NCI-H1436 treated with DMSO at 0.1 percent for 48 hours (cell line): Measurements from ENCODE around the gene ANKS1A.

Experiments used
- DNase-seq: peaks from one replicate; lab custom pipeline; 2025; lab: John Stamatoyannopoulos, UW

ANKS1A gene

DNA sequence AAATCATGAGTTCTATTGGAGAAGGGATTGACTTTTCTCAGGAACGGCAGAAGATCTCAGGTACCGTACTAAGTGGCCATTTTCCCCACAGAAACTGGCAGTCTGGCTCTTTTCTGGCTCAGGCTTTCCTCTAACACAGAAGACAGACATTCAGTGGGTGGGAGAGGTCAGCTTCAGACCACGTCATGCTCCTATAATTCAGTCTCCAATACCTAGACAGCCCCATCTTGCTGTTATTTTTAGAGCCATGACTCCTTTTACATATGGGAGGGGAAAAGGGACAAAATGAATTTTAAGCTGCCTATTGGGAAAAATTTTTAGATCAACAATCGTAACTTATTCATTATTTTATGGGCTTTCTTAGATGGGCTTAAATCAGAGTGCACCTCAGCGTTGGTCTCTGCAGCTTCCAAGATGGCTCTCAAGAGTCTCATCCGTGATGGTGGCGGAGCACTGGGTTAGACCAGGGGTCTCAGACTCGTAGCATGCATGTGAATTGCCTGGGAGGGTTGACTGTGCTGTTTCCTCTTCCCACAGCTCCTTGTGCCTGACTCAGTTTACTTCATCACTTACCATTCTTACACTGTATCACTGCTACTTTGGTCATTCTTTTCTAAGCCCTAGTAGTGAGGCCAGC lies 165.2 kb downstream of the ANKS1A start:
- no peak for DNase-seq

DNA sequence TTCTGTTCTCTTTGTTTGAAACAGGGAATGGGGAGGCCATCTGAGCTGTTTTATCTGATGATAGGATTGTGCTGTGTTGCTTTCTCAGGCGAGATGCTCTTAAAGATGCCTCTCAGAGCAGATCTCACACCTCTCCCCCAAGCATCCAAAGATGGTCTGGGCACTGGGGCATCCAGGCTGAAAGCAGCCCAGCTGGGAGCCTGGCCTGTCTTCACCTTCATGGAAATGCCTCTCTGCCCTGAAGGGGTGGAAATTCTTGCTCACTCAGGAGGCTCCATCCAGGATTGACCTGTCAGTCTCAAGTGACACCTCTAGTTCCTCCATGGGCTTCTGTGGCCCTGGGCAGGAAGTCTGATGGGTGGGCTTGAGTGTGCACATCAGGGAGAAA lies 165.7 kb downstream of the ANKS1A start:
- DNase-seq: no peak

DNA sequence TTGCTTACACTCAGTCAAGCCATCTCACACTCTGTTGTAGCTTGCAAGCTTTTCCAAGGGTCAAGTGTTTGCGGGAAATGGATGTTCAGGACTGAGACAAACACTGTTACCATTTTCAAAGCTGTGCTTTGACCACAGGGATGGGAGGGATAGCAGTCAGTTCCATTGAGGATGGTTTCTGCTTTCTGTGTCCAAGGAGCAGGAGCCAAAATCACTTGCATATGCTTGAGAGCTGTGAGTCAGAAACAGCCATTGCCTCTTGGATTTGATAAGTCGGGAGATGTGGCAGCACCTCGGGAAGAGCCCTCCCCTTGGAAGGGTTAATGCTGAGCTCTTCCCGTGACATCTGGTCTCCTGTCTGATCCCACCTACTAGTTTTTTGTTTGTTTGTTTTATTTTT lies 166.8 kb downstream of the ANKS1A start:
- DNase-seq: no peak

DNA sequence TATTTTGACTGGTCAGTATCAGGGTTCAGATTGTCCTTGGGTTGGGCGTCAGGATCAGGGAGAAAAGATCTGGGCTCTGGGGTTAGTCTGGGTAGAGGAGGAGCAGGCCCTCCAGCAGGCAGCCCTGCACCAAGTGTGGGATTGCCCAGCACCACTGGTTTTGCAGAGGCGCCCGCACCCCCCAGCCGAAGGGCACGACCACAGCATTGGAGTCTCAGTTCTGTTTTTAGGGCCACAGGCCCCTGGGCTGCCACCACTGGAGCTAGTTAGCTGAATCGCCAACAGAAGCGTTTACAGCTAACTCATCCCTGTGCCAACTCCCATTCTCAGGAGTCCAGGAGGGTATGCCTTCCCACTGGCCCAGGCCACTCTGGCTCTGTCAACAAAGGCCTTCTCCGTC lies 167.9 kb downstream of the ANKS1A start:
- DNase-seq: no peak

DNA sequence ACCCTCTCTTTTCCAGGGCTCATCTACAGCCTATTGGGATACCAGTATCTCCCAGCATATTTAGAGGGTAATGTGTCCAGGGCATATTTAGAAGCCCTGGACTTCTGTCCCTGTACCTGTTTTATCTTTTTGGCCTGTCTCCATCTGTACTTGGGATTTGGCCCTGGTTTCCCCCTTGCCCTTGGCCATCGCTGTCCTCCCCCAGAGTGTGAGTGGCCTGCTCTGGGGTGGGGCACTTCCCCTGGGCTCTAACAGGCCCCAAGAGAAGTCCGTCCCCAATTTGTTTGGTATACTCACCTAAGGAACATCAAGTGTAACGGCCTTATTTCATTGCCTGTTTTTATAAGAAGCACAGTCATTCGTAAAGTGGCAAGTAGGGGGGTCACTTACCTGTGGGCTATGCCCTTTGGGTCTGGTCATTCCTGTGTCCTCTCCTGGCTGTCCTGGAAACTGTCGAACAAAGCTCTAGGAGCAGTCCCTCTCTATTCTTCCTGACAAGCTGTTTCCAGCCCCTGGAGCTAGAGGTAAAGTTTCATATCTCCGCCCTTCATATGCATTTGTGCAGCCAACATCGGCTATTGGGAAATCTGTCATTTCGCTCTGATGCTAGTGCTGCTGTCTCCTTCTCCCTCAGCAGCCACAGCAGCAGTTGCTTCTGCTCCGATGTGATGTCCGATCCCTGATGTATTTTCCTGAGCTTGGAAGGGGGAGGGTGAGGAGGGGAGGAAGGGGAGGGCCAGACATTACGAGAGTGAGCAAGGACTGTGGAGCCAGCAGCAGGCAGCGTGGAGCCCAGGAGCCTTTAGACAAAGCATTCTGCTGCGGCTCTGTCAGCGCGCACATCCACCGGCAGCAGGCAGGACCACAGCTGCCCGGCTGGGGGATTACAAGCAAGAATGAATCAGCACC lies 168.6 kb downstream of the ANKS1A start:
- no peak for DNase-seq

DNA sequence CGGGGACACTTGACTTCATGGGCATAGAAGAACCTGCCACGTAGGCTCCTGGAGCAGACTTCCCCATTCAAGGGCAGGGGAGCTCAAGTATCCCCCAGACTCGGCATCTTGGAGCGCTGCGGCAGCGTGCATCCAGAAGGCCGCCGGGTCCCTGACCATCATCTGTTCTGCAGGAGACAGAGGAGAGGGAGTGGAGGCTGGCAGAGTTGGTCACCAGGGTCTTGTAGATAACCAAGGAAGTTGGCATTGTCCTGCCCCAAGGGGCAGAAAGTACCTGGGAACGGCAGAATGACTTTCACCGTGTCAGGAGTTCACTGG lies 169.3 kb downstream of the ANKS1A start:
- DNase-seq: no peak

DNA sequence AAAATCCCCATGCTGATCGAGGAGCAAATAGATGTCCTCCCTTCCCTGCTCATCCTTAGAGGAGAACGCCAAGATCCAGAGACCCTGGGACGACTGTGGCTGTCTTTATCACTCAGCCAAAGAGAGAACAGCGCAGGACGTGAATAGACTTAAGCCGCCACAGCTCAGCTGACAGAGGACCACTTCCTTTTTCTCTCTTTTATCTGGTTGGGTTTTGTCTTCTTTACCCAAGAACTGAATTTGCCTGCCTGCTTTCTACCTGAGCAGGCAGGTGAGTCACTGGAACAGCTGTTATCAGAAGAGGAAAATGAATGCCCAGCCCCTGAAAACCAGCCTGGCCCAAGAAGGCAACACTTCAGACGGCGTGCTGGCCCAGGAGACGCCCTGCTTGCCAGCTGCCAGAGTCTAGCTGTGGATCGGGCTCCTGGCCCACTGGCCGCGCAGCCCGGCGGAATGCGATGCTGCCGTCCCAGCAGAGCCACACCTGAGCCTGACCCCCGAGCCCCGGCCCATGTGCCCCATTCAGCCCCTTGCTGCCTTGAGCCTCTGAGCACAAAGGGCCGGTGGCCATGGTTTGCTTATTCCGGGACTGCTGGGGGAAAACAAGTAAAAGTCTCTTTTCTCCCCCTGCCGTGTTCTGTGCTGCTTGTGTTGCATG lies 169.9 kb downstream of the ANKS1A start:
- DNase-seq: no peak

DNA sequence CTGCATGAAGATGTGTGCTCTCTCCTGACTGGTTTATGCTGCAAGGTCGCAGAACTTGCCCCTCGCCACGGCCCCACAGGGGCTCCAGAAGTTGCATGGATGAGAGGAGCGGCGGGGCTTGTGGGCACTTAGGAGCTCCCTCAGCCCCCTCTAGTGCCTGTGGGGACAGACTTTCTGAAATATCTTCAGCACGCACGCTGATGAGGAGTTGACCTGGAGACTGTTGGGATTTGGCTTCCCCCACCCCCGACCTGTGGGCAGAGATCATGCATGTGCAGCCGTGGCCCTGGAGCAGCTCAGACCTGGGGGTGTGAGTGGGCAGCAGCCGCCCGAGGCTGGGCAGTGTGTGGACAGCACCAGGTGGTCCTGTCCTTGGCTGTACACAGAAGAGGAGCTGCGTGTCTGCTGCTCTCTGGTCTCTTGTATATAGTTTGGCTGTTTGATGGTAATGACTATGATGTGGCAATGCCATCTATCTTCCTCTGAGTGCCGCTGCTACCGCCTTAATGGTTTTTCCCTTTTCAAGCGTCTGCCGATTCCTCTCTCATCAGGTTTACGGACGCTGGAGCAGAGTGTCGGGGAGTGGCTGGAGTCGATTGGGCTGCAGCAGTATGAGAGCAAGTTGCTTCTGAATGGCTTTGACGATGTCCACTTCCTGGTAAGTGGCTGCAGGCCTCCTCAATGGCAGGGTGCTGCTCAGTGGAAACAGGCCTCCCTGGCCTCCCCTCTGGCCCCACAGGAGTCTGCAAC lies 170.7 kb downstream of the ANKS1A start:
- no peak for DNase-seq

DNA sequence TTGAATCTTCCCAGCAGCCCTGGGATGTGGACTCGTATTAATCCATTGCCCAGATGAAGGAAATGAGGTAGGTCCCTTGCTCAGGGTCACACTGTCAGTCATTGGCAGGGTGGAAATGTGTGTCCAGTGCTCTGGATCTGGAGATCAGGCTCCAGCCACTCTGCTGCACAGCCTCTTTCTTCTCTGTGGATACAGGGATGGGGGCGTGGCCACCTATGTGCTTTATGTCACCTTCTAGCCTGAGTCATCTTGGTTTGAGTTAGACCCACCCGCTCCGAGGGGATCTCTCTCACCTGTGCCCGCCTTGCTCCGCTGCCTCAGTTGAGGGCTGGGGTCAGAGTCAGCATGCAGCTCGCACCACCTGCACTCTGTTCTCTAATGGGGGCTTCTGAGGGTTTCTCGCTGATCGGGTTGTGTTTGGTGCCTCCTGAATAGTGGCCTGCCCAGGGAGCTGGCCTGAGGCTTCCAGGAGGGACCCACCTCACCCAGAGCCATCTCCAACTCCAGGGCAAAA lies 172.1 kb downstream of the ANKS1A start:
- DNase-seq: no peak

DNA sequence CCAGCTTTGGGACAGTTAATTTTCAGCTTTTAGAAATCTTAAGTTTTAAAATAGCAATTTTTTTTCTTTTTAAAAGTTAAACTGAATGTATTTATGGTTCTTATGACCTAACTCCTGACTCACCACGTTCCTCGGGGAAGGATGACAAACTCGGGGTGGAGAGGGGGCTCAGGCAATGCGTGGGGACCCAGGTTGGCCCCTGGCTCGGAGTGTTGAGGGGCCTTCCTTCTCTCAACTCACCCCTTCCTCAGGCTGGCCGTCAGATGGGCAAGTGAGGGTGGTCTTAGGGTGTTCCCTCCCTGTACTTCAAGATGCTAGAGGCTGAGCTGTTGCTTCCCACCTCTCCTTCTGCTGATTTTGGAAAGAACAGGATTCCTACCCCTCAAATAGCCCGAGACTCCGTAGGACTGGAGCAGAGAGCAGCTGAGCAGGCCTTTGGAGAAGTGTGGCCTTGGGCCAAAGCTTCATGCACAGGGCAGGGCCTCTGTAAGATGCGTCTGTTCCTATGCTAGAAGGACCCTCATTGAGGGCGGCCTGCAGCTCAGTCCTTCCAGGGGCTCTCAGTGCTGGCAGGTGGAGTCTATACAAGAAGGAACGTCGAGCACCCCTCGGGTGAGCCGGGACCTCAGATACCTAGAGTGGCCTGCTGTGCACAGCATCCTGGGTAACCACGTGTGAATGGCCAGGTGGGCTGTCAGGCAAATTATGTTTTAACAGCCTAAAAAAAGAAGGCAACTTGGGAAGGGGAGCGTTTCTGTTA lies 172.8 kb downstream of the ANKS1A start:
- no peak for DNase-seq

DNA sequence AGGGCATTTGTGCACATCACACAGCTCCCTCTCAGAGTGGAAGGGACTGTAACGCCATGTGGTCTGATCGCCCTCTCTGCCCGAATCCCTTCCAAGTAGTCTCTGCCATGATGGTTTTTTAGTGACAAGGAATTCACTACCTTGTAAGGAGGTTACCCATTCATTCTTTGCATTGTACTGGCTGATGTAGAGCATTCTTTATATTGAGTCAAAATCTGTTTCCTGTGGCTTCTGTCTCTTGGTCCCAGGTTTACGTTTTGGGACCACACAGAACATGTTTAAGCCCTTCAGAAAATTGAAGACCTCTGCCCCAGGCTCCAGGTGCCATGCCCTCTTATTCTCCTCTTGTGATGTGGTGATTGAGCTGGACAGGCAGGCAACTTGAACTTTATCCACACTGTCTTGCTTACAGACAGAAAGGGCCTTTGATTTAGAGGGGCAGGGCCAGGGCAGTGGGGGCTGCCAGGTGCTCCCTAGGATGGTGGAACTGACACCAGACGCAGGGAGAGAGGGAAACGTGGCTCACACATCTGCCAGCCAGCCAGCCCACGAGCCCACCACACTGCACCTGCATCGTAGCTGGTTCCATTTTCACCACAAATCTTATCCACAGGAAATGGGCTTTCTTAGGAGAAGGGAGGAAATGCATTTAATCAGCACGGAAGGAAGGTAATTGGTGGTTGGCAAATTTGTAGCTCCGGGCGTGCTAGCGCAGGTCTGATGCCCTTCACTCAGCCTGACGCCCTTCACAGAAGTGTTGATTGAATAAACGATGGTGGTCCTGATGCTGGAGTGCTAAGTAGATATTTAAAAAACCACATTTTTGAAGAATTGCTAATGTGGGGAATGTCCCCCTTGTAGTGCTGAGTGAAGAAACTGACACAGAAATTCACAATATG lies 173.9 kb downstream of the ANKS1A start:
- no peak for DNase-seq

DNA sequence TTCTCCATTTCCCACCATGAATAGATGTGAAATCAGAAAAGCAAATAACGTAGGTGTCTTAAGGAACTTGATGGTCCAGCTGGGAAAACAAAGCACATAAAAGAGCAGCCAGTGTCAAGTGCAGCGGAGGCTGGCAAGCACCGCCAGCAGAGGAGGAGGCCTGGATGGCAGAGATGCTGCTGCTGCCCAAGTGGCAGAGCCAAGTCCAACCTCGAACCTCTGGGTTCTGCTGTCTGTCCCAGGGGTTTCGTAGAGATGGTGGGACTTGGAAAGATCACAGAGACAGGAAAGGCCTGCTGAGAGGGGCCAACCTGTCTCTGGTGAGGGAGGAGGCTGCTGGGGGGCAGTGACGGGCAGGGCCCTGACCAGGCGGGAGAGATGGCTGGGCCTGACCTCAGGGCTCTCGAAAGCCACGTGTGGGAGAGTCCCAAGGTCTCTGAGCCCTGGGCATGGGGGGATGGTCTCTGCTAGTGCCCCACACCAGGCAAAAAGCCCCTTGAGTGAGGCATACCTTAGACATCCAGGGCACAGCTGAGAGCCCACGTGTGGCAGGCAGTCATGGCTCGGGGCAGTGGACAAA lies 174.7 kb downstream of the ANKS1A start:
- DNase-seq: no peak

DNA sequence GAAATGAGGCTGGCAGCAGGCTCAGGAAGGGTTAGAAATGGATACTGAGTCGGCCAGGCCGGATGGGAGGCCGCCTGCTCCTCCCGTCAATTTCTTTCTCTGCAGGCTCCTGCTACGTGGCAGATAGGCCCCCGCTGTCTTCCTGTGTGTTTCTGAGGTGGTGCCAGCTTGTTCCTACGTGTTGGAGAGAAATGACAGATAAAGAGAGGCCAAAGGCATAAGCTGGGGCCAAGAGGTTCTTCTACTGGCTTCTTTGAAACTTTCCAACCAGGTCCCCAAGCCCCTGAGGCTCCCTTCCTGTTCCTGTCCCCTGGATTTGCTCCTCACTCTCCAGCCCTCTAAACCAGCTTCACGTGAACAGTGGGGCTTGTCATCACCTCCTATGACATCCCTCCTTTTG lies 175.2 kb downstream of the ANKS1A start:
- no peak for DNase-seq

DNA sequence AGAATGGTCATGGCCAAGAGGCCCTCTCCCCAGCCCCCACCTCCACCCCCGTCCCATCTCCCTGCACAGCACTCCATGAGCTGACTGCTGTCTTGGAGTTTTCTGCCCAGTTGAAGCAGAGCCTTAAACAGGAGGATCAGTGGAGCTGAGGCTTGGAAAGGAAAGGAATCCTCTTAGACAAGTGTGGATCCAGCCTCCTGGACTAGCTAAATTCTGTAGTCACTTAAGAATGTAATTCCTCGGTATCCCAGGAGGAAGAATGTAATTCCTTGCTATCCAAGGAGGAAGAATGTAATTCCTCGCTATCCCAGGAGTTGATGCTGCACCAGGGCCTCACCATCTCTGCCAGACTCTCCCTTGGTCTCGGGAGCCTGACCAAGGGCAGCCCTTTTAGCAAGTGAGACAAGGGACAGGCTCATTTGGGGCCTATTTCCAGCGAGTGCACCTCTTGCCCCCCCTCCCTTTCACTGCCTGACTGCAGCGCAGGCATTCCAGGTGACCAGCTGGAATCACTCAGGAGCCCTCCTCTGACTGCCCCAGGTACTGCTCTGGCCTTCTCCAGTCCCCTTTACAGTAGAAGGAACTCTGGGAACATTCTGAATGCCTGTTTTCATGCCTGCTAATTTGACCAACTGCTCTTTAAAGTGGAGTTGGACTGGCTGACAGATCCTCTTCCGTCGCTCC lies 175.8 kb downstream of the ANKS1A start:
- DNase-seq: no peak

DNA sequence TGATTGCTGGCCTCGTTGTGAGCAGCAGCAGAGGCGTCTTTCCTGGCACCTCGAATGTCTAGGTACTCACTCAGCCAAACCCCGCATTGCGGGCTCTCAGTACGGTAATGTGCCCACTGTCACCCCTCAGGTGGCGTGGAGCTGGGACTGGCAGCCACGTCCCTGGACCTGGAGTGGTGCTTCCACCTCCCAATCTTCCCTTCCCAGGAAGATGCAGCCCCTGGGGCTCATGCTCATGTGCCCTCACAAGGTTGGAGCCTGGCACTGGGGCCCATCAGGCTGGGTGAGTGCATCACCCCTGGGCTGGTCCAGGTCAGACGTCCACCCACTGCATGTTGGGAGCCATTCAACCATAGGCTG lies 176.4 kb downstream of the ANKS1A start:
- no peak for DNase-seq

DNA sequence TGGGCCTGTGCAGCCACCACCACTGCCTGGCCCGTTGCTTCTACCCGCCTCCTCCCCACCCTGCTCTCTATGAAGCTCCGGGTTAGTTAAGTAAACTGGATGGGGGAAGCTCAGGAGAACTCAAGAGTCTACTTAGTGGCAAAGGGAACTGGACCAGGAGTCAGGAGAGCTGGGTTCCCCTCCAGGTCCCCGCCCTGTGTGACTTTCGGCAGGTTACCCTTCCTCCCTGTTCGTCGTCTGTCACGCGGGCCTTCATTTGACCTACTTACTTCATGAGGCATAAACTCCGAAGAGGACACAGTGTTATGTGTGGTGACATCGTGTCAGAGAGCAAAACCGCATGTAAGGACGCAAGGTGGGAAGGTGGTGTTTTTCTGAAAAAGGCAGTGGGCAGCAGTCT lies 176.8 kb downstream of the ANKS1A start:
- no peak for DNase-seq

DNA sequence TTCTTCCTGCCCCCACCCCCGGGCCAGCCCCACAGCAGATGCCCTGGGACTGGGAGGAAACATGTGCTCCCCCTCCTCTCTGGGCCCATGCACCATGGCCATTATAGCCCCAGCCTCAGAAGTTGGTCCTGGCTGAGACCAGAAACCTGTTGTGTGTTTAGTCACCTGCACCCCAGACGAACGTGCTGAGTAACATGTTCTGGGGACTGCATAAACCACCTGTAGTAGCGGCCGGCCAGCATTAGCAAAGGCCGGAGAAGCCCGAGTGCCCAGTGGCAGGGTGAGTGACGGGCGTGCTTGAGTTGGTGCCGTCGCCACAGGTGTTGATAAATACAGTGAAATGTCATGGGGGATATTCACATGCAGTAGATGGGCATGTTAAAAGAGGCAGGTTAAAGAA lies 178.2 kb downstream of the ANKS1A start:
- DNase-seq: no peak

DNA sequence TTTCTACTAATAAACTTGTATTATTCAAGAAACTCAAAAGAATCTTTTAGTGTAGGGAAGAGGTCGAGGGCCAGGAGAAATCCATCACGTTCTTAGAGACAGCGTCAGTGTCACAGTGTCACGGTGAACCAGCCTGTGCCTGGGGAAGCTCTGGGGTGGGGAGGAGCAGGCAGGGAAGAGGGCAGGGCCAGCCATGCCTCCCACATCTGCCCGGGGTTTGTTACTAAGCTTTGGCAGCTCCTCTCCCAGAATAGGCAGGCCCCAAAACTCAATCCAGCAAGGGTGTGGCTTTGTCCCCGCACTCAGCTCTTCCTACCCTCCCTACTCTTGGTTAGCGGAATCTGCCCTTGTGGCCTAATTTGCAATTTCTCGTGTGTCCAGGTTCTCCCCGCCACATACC lies 179.2 kb downstream of the ANKS1A start:
- no peak for DNase-seq

DNA sequence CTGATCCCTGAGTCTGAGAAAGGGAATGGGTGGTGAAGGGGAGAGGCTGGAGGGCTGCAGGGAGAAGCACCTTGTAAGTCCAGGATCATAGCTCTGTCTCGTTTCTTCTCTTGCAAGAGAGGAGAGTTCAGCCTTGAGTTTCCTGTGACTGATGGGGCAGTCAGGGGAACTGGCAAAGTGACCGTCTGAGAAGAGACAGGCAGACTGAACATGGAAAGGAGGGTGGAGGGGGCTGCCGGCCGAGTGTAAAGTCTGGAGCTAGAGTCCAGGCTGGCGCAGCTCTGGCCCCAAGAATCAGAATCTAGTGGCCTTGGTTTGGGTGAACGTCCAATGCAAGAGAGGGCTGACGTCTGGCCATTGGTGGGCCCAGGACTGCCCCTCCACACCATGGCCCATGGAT lies 179.6 kb downstream of the ANKS1A start:
- DNase-seq: no peak

DNA sequence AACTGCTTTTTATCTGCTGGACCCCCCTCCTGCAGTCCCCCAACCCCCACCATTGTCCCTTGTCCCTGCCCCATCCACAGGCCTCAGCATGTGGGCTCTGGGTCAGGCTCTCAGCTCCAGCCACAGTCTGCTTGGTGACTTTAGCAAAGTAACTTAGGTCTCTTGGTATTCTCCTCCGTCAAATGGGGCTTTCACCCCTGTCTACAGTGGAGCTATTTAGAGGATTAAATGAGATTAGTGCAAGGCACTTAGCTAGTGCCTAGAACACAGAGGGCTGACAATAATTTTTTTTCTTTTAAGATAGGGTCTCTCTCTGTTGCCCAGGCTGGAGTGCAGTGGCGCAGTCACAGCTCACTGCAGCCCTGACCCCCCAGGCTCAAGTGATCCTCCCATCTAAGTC lies 180.2 kb downstream of the ANKS1A start:
- no peak for DNase-seq
